ENCODE measurements around the gene RIPPLY2. TPM values are rescaled to one million over a fixed set of nuclear protein-coding genes. Genes with fewer than 3 reads are reported as not detected.

Gene RIPPLY2
- polyA plus RNA-seq, 1 of the 3 experiments (the other 2 are of a cell fraction): 0.33 TPM

DNA sequence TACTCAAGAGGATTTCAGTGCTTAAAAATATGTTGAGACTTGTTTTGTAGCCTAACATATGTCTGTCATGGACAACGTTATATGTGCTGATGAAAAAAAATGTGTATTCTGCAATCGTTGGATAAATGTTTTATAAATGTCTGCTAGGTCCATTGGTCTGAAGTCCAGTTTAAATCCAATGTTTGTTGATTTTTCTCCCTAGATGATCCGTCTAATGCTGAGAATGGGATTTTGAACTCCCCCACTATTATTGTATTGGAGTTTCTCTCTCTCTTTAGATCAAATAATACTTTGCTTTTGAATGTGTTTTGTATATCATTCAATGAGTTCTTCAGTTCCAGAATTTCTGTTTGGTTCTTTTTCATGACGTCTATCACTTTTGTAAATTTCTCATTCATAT lies 51.2 kb downstream of the RIPPLY2 start:
- POLR2A ChIA-PET: no interaction called here
- no peaks in the 10 kb centered on the region for H3K9me2 ChIP-seq
- no peaks in the 10 kb centered on the region for H3K4me1 ChIP-seq (ENCODE audit: control insufficient read depth in 1 of 2, insufficient read depth in 2 of 2, low read depth in 1 of 2, low read length in 1 of 2)
- no peaks in the 10 kb centered on the region for H3K27me3 ChIP-seq (ENCODE audit: insufficient read depth)
- WGBS (ENCODE audit: low lambda C conversion rate): 83% methylated on average over 4 of the region's 4 CpGs
- no peak overlapping the region for H3K27ac ChIP-seq (ENCODE audit: low read depth in 2 of 2, low read length in 1 of 2)
- no peaks in the 10 kb centered on the region for H4K20me1 ChIP-seq (ENCODE audit: insufficient read depth)
- H3K4me2 ChIP-seq: no peak overlapping the region
- H3K4me3 ChIP-seq (ENCODE audit: low read depth in 2 of 2, low read length in 1 of 2): no peak overlapping the region
- no peaks in the 10 kb centered on the region; the same call in 1 of the 2 replicates for H3K9me3 ChIP-seq
- no peak for DNase-seq
- CTCF ChIA-PET: interaction anchor here (0.6 kb wide), 1 partner anchor 305 kb away, joined by 3 read pairs; no protein-coding TSS in a partner anchor
- no peaks in the 10 kb centered on the region for H3K36me3 ChIP-seq (replicated peaks in 1 of 2; ENCODE audit: control insufficient read depth in 1 of 2, insufficient read depth in 2 of 2, low read length in 1 of 2)
- peaks cover 27% of the 10 kb centered on the region for H3K79me2 ChIP-seq (ENCODE audit: insufficient read depth)
- no peak for TF ChIP-seq FOXM1 (IDR thresholded peaks at IDR 0.05; ENCODE audit: low read depth)
- TF ChIP-seq TEAD4 (IDR thresholded peaks at IDR 0.05; ENCODE audit: borderline replicate concordance, insufficient read depth): no peak
- TF ChIP-seq SMC3 (IDR thresholded peaks at IDR 0.05; ENCODE audit: low read depth, low read length): no peak
- TF ChIP-seq, protein P1, sequence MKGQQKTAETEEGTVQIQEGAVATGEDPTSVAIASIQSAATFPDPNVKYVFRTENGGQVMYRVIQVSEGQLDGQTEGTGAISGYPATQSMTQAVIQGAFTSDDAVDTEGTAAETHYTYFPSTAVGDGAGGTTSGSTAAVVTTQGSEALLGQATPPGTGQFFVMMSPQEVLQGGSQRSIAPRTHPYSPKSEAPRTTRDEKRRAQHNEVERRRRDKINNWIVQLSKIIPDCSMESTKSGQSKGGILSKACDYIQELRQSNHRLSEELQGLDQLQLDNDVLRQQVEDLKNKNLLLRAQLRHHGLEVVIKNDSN (IDR thresholded peaks at IDR 0.05; ENCODE audit: borderline replicate concordance, low read depth): no peak
- TF ChIP-seq, protein P2, sequence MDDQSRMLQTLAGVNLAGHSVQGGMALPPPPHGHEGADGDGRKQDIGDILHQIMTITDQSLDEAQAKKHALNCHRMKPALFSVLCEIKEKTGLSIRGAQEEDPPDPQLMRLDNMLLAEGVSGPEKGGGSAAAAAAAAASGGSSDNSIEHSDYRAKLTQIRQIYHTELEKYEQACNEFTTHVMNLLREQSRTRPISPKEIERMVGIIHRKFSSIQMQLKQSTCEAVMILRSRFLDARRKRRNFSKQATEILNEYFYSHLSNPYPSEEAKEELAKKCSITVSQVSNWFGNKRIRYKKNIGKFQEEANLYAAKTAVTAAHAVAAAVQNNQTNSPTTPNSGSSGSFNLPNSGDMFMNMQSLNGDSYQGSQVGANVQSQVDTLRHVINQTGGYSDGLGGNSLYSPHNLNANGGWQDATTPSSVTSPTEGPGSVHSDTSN (IDR thresholded peaks at IDR 0.05): no peak
- no peak for TF ChIP-seq YY1 (IDR thresholded peaks at IDR 0.05; ENCODE audit: low read depth)
- TF ChIP-seq, protein P3, sequence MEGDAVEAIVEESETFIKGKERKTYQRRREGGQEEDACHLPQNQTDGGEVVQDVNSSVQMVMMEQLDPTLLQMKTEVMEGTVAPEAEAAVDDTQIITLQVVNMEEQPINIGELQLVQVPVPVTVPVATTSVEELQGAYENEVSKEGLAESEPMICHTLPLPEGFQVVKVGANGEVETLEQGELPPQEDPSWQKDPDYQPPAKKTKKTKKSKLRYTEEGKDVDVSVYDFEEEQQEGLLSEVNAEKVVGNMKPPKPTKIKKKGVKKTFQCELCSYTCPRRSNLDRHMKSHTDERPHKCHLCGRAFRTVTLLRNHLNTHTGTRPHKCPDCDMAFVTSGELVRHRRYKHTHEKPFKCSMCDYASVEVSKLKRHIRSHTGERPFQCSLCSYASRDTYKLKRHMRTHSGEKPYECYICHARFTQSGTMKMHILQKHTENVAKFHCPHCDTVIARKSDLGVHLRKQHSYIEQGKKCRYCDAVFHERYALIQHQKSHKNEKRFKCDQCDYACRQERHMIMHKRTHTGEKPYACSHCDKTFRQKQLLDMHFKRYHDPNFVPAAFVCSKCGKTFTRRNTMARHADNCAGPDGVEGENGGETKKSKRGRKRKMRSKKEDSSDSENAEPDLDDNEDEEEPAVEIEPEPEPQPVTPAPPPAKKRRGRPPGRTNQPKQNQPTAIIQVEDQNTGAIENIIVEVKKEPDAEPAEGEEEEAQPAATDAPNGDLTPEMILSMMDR (IDR thresholded peaks at IDR 0.05): no peak
- no peak for TF ChIP-seq NFIC (IDR thresholded peaks at IDR 0.05; ENCODE audit: borderline replicate concordance)
- TF ChIP-seq FOSL2 (IDR thresholded peaks at IDR 0.05; ENCODE audit: borderline replicate concordance, low read depth): no peak
- no peak for TF ChIP-seq NRF1 (IDR thresholded peaks at IDR 0.05; ENCODE audit: low read depth, low read length)
- TF ChIP-seq EP300 (IDR thresholded peaks at IDR 0.05; ENCODE audit: borderline replicate concordance in 1 of 2, low read depth in 1 of 2, low read length in 1 of 2): no peak
- TF ChIP-seq RXRA (IDR thresholded peaks at IDR 0.05; ENCODE audit: borderline replicate concordance, low read depth): no peak
- TF ChIP-seq, protein P4, sequence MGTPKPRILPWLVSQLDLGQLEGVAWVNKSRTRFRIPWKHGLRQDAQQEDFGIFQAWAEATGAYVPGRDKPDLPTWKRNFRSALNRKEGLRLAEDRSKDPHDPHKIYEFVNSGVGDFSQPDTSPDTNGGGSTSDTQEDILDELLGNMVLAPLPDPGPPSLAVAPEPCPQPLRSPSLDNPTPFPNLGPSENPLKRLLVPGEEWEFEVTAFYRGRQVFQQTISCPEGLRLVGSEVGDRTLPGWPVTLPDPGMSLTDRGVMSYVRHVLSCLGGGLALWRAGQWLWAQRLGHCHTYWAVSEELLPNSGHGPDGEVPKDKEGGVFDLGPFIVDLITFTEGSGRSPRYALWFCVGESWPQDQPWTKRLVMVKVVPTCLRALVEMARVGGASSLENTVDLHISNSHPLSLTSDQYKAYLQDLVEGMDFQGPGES (IDR thresholded peaks at IDR 0.05; ENCODE audit: low read depth, low read length): no peak
- TF ChIP-seq JUND (IDR thresholded peaks at IDR 0.05): no peak
- TF ChIP-seq, protein P5, sequence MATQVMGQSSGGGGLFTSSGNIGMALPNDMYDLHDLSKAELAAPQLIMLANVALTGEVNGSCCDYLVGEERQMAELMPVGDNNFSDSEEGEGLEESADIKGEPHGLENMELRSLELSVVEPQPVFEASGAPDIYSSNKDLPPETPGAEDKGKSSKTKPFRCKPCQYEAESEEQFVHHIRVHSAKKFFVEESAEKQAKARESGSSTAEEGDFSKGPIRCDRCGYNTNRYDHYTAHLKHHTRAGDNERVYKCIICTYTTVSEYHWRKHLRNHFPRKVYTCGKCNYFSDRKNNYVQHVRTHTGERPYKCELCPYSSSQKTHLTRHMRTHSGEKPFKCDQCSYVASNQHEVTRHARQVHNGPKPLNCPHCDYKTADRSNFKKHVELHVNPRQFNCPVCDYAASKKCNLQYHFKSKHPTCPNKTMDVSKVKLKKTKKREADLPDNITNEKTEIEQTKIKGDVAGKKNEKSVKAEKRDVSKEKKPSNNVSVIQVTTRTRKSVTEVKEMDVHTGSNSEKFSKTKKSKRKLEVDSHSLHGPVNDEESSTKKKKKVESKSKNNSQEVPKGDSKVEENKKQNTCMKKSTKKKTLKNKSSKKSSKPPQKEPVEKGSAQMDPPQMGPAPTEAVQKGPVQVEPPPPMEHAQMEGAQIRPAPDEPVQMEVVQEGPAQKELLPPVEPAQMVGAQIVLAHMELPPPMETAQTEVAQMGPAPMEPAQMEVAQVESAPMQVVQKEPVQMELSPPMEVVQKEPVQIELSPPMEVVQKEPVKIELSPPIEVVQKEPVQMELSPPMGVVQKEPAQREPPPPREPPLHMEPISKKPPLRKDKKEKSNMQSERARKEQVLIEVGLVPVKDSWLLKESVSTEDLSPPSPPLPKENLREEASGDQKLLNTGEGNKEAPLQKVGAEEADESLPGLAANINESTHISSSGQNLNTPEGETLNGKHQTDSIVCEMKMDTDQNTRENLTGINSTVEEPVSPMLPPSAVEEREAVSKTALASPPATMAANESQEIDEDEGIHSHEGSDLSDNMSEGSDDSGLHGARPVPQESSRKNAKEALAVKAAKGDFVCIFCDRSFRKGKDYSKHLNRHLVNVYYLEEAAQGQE (IDR thresholded peaks at IDR 0.05; ENCODE audit: low read depth, low read length): no peak
- no peak for TF ChIP-seq RAD21 (IDR thresholded peaks at IDR 0.05; ENCODE audit: low read length)
- TF ChIP-seq TCF12 (IDR thresholded peaks at IDR 0.05): no peak
- no peak for TF ChIP-seq MEF2A (IDR thresholded peaks at IDR 0.05; ENCODE audit: borderline replicate concordance, low read depth)
- TF ChIP-seq, protein P6, sequence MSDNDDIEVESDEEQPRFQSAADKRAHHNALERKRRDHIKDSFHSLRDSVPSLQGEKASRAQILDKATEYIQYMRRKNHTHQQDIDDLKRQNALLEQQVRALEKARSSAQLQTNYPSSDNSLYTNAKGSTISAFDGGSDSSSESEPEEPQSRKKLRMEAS (IDR thresholded peaks at IDR 0.05; ENCODE audit: low read depth): no peak
- no peak overlapping the region for H2AFZ ChIP-seq (ENCODE audit: low read depth)
- H3F3A ChIP-seq (replicated peaks; ENCODE audit: insufficient read depth): peaks cover 4% of the 10 kb centered on the region
- no peak overlapping the region for H3K9ac ChIP-seq
